ENCODE data around the gene CLEC1B. TPM values are rescaled to one million over a fixed set of nuclear protein-coding genes. Genes with fewer than 3 reads are reported as not detected.

Gene CLEC1B
- total RNA-seq (not detected in 2 replicates), polyA plus RNA-seq (not detected in 2 replicates), polyA minus RNA-seq (not detected in 2 replicates), Bru-seq, nascent RNA (not detected), BruChase-seq, experiment 1, labeled RNA remaining after a 6-hour chase (percentile 15 among the genes with signal in this experiment), BruChase-seq, experiment 2, labeled RNA remaining after a 2-hour chase (percentile 14 among the genes with signal in this experiment)
- polyA plus RNA-seq (2011; cell fraction: cytosol; rRNA removed) = 0.08 TPM in 1 of 2 replicates, not detected in the other
- not detected in 2 replicates for polyA plus RNA-seq (2011; cell fraction: nucleus; rRNA removed)
- polyA plus RNA-seq (2012) = not detected in 2 replicates
- polyA minus RNA-seq (2011; cell fraction: cytosol; rRNA and poly(A)+ RNA removed) = not detected
- not detected in 2 replicates for polyA minus RNA-seq (2011; cell fraction: nucleus; rRNA and poly(A)+ RNA removed)
- long read RNA-seq = 0 reads

DNA sequence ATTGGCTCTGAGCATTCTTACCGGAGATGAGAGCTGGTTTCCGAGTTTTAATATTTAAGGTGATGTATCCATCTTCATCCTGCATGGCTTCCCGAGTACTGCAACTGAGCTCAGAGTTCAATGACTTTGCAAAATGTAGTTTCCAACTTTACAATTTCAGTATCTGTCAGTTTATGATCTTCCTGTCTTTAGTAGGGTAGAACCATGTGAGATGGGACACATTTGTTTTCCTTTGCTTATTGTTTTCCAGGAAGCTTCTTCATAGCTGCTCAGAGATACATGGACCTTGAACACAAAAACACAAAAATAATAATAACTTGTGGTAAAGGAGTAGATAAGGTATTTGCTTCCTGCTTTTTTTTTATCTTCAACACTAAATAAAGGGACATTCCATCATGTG lies at the start of gene CLEC1B:
CLEC1B (minus strand) TSS at position 106 of the 400 bp plus-strand sequence; CDS start at position 85, 21 bp downstream.
- H2AFZ ChIP-seq (ENCODE audit: low read depth, low read length) = no peak within 1 kb of the TSS
- CTCF ChIA-PET = interaction anchor here (0.8 to 3.0 kb wide), 5 partner anchors 11 to 256 kb away, joined by 3 to 24 read pairs (median 4); partner anchors contain the start of gene CLEC12B
- FAIRE-seq = no peak

DNA sequence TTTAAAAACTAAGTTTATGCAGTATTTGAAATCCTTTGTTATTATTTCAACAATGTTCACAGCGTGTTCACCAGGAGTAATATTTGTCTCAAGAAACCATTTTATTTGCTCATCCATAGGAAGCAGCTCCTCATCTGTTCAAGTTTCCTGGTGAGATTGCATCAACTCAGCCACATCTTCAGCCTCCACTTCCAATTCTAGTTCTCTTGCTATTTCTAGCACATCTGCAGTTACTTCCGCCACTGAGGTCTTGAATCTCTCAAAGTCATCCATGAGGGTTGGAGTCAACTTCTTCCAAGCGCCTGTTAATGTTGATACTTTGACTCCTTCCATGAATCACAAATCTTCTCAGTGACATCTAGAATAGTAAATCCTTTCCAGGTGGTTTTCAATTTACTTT lies 49.6 kb upstream of the CLEC1B start:
- H3K9ac ChIP-seq (replicated peaks; ENCODE audit: extremely low read depth, insufficient read depth, low read length) = no peak overlapping the region
- BruUV-seq (replicated peaks) = no TSS peak
- no peak overlapping the region for H3K27ac ChIP-seq (ENCODE audit: insufficient read depth, low read depth, low read length)
- no peaks in the 10 kb centered on the region for H3K9me3 ChIP-seq (replicated peaks; ENCODE audit: control insufficient read depth, insufficient read depth, low read length)
- no peaks in the 10 kb centered on the region for H3K9me1 ChIP-seq (replicated peaks; ENCODE audit: control insufficient read depth, extremely low read depth, insufficient read depth, low read length)
- H4K20me1 ChIP-seq (replicated peaks; ENCODE audit: control insufficient read depth, extremely low read depth, insufficient read depth, low read length) = no peaks in the 10 kb centered on the region
- POLR2A ChIA-PET = no interaction called here
- no peaks in the 10 kb centered on the region for H3K36me3 ChIP-seq (ENCODE audit: control insufficient read depth in 2 of 2, extremely low read depth in 1 of 2, insufficient read depth in 2 of 2, low read length in 2 of 2)
- intact Hi-C loops (cut with micrococcal nuclease) = no loop called here
- H3K4me2 ChIP-seq (ENCODE audit: insufficient read depth, low read length) = no peak overlapping the region
- no peaks in the 10 kb centered on the region for H3K79me2 ChIP-seq (ENCODE audit: control insufficient read depth, insufficient read depth, low read length)
- DNase-seq (ENCODE audit: low read depth, low spot score) = no peak
- H3K4me3 ChIP-seq (replicated peaks in 1 of 3; ENCODE audit: insufficient read depth in 1 of 3, low read depth in 1 of 3, low read length in 3 of 3) = no peak overlapping the region
- CTCF ChIA-PET = interaction anchor here (1.4 kb wide), 1 partner anchor 79 kb away, joined by 4 read pairs; no protein-coding TSS in a partner anchor
- no peaks in the 10 kb centered on the region for H3K4me1 ChIP-seq (ENCODE audit: control insufficient read depth, extremely low read depth, insufficient read depth, low read length)
- H2AFZ ChIP-seq (ENCODE audit: low read depth, low read length) = no peak overlapping the region
- no peaks in the 10 kb centered on the region for H3K27me3 ChIP-seq (ENCODE audit: control insufficient read depth in 2 of 2, insufficient read depth in 2 of 2, low read length in 2 of 2)
- no peak for TF ChIP-seq POLR2A (IDR thresholded peaks at IDR 0.05; ENCODE audit: low read depth, low read length)
- TF ChIP-seq MYC (IDR thresholded peaks at IDR 0.05; ENCODE audit: low read depth, low read length) = no peak
- no peak for TF ChIP-seq POLR2AphosphoS5 (IDR thresholded peaks at IDR 0.05; ENCODE audit: insufficient read depth, low read depth, low read length)
- TF ChIP-seq GATA2 (IDR thresholded peaks at IDR 0.05; ENCODE audit: insufficient read depth, insufficient read length, low read depth, low read length) = no peak
- no peak for TF ChIP-seq FOS (IDR thresholded peaks at IDR 0.05; ENCODE audit: borderline replicate concordance, insufficient read depth, low read length)
- no peak for TF ChIP-seq EZH2 (IDR thresholded peaks at IDR 0.05; ENCODE audit: borderline replicate concordance, low read depth, low read length, severe bottlenecking)
- TF ChIP-seq, protein P1, sequence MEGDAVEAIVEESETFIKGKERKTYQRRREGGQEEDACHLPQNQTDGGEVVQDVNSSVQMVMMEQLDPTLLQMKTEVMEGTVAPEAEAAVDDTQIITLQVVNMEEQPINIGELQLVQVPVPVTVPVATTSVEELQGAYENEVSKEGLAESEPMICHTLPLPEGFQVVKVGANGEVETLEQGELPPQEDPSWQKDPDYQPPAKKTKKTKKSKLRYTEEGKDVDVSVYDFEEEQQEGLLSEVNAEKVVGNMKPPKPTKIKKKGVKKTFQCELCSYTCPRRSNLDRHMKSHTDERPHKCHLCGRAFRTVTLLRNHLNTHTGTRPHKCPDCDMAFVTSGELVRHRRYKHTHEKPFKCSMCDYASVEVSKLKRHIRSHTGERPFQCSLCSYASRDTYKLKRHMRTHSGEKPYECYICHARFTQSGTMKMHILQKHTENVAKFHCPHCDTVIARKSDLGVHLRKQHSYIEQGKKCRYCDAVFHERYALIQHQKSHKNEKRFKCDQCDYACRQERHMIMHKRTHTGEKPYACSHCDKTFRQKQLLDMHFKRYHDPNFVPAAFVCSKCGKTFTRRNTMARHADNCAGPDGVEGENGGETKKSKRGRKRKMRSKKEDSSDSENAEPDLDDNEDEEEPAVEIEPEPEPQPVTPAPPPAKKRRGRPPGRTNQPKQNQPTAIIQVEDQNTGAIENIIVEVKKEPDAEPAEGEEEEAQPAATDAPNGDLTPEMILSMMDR (IDR thresholded peaks at IDR 0.05; ENCODE audit: extremely low read depth in 1 of 2, insufficient read depth in 1 of 2, low read depth in 1 of 2, low read length in 2 of 2) = no peak
- no peak for TF ChIP-seq JUN (IDR thresholded peaks at IDR 0.05; ENCODE audit: borderline replicate concordance, insufficient read depth, insufficient read length, low read depth)
- TF ChIP-seq, protein P2, sequence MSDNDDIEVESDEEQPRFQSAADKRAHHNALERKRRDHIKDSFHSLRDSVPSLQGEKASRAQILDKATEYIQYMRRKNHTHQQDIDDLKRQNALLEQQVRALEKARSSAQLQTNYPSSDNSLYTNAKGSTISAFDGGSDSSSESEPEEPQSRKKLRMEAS (IDR thresholded peaks at IDR 0.05; ENCODE audit: insufficient read depth, insufficient read length) = no peak
- no peak for FAIRE-seq
- dilution Hi-C loops (cut with MboI; ENCODE audit: extremely low pct_ligation_motif_present, low sequenced_read_pairs) = no loop called here

More for the DNA sequence above, at the start of gene CLEC1B:
- Histone ChIP-seq H3K79me2 (ENCODE audit: control insufficient read depth, insufficient read depth, low read length) (no peaks in the 10 kb centered on the region), H3K4me2 (ENCODE audit: insufficient read depth, low read length) (no peak within 1 kb of the TSS), H3K36me3 (ENCODE audit: control insufficient read depth in 2 of 2, extremely low read depth in 1 of 2, insufficient read depth in 2 of 2, low read length in 2 of 2) (no peaks in the 10 kb centered on the region), H3K9me1 (replicated peaks; ENCODE audit: control insufficient read depth, extremely low read depth, insufficient read depth, low read length) (no peaks in the 10 kb centered on the region), H3K27me3 (ENCODE audit: control insufficient read depth in 2 of 2, insufficient read depth in 2 of 2, low read length in 2 of 2) (no peaks in the 10 kb centered on the region), H3K4me3 (replicated peaks in 1 of 3; ENCODE audit: insufficient read depth in 1 of 3, low read depth in 1 of 3, low read length in 3 of 3) (no peak within 1 kb of the TSS), H4K20me1 (replicated peaks; ENCODE audit: control insufficient read depth, extremely low read depth, insufficient read depth, low read length) (no peaks in the 10 kb centered on the region), H3K9me3 (replicated peaks; ENCODE audit: control insufficient read depth, insufficient read depth, low read length) (no peaks in the 10 kb centered on the region), H3K9ac (replicated peaks; ENCODE audit: extremely low read depth, insufficient read depth, low read length) (no peak within 1 kb of the TSS), H3K4me1 (ENCODE audit: control insufficient read depth, extremely low read depth, insufficient read depth, low read length) (no peaks in the 10 kb centered on the region), H3K27ac (ENCODE audit: insufficient read depth, low read depth, low read length) (no peak within 1 kb of the TSS)
- POLR2A ChIA-PET = no interaction called here
- dilution Hi-C loops (cut with MboI; ENCODE audit: extremely low pct_ligation_motif_present, low sequenced_read_pairs) = no loop called here
- BruUV-seq (replicated peaks) = no TSS peak
- DNase-seq (ENCODE audit: low read depth, low spot score) = no peak
- intact Hi-C loops (cut with micrococcal nuclease) = no loop called here
- TF ChIP-seq JUN (IDR thresholded peaks at IDR 0.05; ENCODE audit: borderline replicate concordance, insufficient read depth, insufficient read length, low read depth) = no peak
- no peak for TF ChIP-seq GATA2 (IDR thresholded peaks at IDR 0.05; ENCODE audit: insufficient read depth, insufficient read length, low read depth, low read length)
- TF ChIP-seq FOS (IDR thresholded peaks at IDR 0.05; ENCODE audit: borderline replicate concordance, insufficient read depth, low read length) = no peak
